Activated CD4-positive, alpha-beta T cell treated with anti-CD3 and anti-CD28 coated beads for 4 hours (primary cell): ENCODE results near the gene TTYH3.
A peak's percentile ranks its signal among the peaks of the same experiment; 100 is the strongest.
"Not testable (repeated sequence)": the region's sequence is repeated elsewhere in the genome, so short reads cannot be mapped to it uniquely, and the experiment has no call there.

ENCODE experiments used
- DNase-seq, 2 donors: peaks; one replicate each; pipeline ENCODE4 v3.0.0-alpha.2; 2020

The TTYH3 gene

DNA sequence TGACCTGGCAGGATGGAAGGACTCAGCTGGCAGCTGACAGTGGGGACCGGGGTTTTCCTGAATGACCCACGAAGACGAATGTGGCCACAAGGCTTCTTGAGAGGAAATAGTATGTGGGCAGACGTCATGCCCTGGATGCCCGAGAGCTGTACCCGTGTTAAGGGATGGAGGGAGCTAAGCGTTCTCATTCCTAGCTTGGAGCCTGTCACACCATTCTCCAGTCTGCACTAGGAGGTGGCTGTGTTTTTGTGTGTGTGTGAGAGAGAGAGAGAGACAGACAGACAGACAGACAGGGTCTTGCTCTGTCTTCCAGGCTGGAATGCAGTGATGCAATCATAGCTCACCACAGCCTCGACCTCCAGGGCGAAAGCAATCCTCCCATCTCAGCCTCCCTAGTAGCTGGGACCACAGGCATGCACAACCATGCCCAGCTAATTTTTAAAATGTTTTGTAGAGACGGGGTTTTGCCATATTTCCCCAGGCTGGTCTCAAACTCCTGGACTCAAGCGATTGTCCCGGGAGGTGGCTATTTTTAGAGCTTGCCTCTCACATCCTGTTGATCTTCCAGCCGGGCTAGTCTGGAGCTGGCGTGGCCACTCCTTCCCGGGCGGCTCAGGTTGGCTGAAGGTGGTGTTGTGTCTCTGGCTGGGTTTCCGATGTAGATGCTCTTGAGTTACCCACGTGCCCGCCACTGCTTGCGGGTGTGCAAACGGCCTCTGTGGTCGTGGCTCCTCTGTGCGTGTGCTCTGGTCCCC lies 58.3 kb downstream of the TTYH3 start:
- no peak for DNase-seq

DNA sequence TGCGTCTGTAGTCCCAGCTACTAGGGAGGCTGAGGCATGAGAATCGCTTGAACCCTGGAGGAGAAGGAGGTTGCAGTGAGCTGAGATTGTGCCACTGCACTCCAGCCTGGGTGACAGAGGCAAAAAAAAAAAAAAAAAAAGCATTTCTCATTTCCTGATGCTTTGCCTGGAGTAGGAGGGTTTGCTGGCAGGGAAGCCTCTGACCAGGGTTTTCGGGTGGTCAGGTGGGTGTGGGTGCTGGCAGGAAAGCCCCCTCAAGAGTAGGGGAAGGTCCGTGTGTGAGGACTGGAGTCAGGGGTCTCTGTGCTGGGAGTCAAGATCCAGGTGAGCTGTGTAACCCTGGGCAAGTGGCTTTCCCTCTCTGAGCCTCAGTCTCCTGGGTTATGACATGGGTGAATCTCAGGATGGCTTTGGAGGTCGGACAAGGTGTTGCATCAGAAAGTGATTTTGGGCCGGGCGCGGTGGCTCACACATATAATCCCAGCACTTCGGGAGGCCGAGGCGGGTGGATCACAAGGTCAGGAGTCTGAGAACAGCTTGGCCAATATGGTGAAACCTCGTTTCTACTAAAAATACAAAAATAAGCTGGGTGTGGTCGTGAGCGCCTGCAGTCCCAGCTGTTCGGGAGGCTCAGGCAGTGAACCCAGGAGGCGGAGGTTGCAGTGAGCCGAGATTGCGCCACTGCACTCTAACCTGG lies 59.4 kb downstream of the TTYH3 start:
- no peak for DNase-seq

DNA sequence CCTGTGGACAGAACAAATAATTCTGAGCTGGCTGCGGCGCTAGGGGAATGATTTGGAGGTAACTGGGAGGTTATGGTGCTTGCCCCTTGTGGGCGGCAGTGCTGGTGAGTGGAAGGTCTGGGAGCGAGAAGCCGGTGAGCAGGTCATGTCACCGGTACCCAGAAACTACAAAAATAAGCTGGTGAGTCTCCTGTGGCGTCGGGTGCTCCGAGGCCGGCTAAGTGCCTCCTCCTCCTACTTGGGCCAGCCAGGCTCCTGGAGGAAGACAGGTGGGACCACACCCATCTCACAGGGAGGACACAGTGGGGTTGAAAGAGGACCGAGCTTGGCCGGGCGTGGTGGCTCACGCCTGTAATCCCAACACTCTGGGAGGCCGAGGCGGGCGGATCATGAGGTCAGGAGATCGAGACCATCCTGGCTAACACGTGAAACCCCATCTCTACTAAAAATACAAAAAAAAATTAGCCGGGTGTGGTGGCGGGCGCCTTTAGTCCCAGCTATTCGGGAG lies 60.2 kb downstream of the TTYH3 start:
- not testable (repeated sequence) for DNase-seq

DNA sequence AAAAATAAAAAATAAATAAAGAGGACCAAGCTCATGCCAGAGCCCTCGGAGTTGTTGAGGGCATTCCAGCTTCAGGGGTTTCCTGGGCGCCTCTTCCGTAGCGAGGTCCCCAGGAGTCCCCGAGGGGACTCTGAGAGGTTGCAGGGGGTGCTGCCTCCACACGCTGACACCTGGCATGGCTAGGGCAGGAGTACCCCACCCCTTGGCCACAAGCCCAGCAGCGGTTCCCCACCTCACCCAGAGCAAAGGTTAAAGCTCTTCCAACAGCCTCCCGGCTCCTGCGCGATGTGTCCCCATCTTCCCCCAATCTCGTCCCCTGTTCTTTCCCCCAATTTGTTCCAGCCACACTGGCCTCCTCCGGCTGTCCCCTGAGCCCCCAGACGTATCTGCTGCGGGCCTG lies 60.8 kb downstream of the TTYH3 start:
- DNase-seq = no peak

DNA sequence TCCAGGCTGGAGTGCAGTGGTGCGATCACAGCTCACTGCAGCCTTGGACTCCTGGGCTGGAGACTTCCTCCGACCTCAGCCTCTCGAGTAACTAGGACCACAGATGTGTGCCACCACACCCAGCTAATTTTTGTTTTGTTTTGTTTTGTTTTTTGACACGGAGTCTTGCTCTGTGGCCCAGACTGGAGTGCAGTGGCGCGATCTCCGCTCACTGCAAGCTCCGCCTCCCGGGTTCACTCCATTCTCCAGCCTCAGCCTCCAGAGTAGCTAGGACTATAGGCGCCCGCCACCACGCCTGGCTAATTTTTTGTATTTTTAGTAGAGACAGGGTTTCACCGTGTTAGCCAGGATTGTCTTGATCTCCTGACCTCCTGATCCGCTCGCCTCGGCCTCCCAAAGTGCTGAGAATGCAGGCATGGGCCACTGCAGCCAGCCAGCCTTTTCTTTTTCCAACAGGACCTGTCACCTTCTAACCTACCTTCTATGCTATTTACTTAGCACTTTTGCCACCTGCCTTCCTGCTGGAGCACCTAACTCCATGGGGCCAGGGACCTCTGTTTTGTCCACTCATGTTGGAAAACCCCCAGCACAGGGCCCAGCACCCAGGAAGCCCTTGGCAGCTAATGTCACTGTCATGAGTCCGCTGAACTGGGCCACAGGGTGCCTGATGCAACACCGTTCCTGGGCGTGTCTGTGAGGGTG lies 61.8 kb downstream of the TTYH3 start:
- not testable (repeated sequence) for DNase-seq

DNA sequence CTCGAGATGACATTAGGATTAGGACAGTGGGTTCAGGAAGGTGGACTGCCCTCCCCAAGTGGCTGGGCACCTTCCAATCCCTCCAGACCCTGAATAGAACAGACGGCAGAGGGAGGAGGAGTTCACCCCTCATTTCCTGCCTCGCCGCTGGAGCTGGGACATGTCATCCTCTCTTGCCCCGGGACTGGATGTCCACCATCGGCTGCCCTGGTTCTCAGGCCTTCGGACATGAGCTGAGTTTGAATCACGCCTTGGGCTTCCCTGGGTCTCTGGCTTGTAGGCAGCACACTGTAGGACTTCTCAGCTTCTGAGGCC lies 62.3 kb downstream of the TTYH3 start:
- DNase-seq = not testable (repeated sequence)

DNA sequence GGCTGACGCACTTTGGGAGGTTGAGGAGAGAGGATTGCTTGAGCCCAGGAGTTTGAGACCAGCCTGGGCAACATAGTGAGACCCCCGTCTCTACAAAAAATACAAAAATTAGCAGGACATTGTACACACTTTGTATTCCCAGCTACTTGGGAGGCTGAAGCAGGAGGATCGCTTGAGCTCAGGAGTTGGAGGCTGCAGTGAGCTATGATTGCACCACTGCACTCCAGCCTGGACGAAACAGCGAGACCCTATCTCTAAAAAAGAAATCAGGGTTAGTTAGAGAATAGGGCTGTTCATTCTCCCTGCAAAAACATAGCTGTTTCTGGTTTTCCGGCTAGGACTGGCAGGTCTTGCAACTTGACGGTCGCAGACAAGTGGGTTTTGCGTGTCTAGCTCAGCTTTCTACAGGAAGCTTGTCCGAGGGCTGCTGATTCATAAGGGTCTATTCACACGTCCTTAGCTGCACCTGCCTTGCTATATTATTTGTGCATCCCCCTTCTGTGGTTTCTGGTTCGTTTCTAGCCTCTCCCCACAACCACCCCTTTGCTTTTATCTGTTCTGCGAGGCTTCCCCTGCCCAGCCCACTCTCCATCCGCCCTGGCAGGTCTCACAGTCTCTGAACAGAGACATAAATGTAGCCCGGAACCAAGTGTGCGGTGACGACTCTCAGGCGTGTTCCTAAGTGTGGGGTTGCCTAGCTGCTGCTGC lies 66.9 kb downstream of the TTYH3 start:
- DNase-seq = peak; percentile 34 to 47

DNA sequence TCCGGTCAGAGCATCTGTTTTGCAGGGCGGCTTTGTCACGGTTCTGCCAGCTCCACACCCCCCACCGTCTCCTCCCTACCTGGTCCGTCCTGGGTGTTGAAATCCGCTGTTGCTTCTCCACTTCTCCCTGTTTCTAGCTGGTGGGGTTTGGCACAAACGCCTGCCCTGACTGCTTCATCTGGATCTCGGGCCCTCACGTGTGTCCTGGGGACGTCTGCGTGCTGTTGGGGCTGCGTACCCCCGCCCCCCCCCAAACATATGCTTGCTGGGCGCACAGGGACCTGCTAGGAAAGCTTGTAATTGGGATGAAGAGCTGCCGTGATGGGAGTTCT lies 67.5 kb downstream of the TTYH3 start:
- no peak for DNase-seq

DNA sequence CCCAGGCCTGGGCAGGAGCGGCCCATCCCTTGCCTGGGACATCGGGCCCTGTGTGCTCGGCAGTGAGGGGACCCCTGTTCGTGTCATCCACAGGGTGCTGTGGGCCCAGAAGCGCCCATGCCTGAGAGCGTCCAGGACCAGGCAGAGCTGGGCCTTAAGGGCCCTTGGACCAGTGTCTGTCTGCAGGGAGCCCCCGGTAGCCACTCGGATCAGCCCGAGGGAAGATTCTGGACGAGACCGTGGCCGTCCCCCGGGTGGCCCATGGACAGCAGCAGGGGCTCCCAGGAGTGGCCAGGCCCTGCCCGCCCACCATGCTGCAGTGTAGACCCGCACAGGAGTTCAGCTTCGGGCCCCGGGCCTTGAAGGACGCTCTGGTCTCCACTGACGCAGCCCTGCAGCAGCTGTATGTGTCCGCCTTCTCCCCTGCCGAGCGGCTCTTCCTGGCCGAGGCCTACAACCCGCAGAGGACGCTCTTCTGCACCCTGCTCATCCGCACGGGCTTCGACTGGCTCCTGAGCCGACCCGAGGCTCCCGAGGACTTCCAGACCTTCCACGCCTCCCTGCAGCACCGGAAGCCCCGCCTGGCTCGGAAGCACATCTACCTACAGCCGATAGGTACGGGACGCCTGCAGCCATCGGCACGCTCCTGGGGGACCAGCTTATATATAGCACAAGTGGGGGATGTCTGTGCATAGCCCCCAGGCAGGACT lies 68.5 kb downstream of the TTYH3 start:
- DNase-seq = no peak

DNA sequence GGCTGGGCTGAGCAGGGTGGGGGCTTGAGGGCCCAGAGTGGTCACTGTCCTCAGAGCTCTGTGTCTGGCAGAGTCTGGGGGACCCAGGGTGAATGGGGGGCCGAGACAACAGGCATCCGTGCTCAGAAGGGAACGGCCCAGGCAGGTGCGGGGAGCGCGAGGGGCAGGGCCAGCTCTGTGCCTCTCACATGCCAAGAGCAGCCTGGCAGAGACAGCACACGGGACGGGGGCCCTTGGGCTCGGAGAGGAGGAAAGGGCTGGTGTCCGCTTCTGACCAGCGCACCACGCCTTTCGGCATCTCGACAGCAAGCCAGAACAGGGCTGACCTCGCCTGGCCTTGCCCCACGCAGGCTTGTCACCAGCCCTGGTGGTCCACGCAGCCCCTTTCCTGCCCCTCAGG lies 69.6 kb downstream of the TTYH3 start:
- DNase-seq = no peak

DNA sequence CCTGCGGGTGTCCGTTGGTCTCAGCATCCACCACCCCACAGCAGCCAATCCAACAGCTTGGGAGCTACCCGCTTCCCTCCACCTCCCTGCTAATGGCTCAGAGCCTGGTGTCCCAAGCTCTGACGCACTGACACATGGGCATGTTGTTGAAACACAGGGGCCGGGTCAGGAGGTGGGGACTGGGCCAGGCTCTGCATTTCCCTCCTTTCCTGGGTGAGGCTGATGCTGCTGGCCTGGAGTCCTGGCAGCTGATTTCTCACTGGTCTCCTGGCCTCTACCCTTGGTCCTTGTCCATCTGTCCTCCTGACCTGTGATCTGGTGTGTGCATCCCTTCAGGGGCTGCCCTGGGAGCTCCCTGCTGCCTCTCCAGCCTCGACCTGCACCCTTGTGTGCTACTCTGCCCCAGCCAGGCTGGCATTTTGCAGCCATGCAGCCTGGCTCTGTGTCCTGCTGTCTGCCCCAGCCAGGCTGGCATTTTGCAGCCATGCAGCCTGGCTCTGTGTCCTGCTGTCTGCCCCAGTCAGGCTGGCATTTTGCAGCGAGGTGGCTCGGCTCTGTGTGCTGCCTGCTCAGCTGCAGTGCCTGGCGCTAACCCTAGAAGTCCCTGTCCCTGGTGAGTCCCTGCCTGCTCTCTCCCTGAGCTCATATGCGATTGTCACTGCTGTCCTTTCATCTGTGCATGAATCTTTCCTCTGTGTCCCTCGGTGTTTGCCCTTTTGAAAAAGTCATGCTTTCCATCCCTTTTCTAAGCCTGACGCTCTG lies 70.2 kb downstream of the TTYH3 start:
- DNase-seq = no peak

DNA sequence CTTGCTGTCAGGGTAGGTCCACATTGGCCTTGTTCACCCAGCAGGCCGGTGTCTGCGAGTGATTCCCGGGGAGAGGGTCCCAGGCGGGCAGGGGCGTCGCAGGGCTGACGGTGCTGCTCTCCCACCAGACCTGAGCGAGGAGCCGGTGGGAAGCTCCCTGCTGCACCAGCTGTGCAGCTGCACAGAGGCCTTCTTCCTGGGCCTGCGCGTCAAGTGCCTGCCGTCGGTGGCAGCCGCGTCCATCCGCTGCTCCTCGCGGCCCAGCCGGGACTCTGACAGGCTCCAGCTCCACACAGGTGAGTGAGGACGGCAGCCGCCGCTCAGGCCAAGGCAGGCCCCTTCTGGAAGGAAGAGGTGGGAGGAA lies 70.8 kb downstream of the TTYH3 start:
- DNase-seq = no peak

DNA sequence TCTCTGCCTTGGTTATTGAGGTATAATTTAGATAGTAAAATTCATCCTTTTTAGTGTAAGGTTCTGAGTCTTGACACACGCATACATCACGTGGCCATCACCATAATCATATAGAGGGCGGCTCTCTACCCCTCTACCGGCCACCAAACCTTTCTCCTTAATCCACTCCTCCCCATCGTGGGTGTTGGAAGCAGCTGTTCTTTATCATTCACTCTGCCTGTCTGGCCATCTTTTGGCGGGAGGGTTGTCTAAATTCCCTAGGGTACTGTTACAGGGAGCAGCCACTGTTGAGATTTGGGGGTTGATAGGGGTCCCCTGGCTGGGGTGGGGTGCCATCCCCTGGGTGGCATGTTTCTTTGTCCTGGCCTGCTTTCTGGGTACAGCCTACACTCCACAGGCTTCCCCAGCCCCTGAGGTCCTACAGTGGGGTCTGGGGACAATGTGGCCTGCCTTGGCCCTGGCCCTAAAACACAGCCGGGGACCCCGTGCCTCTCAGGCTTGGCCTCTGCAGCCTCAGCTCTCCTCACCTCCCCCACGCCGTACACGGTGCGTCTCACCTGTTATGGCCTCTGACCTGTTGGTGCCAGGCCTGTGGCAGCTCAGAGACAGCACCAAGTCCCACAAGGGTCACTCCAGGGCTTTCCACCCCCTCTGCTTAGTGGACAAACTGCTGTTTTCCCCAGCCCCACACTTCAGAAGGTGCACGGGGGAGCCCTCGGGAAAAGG lies 73.7 kb downstream of the TTYH3 start:
- no peak for DNase-seq

DNA sequence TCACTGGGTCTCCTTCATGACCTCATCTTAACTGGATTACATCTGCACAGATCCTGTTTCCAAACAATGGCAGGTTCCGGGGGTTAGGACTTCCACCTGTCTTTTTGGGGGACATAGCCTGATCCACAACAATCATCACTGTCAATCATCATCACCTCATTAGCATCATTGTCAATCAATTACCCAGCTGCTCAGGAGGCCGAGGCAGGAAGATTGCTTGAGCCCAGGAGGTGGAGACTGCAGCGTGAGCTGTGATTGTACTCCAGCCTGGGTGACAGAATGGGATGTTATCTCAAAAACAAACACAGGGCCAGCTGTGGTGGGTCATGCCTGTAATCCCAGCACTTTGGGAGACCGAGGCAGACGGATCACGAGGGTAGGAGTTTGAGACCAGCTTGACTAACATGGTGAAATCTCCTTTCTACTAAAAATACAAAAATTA lies 74.9 kb downstream of the TTYH3 start:
- no peak for DNase-seq

DNA sequence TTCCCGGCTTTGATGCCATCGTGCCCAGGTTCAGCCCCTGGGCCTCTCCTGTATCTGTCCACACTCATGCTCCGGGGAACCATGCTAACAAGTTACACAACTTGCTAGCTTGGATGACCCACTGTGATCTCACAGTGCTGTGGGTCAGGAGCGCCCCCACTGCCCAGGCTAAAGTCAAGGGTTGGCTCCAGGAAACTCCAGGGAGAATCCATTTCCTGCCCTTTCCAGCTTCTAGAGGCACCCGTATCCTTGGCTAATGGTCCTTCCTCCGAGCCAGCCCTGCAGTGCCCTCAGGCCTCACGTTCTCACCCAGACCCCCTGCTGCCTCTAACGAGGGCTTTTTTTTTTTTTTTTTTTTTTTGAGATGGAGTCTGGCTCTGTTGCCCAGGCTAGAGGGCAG lies 75.7 kb downstream of the TTYH3 start:
- no peak for DNase-seq

DNA sequence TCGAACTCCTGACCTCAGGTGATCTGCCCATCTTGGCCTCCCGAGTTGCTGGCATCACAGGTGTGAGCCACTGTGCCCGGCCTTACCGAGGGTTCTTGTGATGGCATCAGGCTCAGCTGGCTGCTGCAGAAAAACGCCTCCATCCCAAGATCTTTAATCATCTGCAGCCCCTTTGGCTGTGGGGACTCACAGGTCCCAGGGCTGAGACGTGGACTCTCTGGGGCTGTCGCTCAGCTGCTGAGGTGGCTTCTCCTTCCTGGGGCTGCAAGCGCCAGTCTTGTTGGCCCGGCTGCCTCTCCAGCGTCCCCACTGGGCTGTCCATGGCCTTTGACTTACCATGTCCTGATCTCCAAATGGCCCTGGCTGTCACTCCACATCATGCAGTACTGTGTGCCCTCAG lies 76.3 kb downstream of the TTYH3 start:
- no peak for DNase-seq

DNA sequence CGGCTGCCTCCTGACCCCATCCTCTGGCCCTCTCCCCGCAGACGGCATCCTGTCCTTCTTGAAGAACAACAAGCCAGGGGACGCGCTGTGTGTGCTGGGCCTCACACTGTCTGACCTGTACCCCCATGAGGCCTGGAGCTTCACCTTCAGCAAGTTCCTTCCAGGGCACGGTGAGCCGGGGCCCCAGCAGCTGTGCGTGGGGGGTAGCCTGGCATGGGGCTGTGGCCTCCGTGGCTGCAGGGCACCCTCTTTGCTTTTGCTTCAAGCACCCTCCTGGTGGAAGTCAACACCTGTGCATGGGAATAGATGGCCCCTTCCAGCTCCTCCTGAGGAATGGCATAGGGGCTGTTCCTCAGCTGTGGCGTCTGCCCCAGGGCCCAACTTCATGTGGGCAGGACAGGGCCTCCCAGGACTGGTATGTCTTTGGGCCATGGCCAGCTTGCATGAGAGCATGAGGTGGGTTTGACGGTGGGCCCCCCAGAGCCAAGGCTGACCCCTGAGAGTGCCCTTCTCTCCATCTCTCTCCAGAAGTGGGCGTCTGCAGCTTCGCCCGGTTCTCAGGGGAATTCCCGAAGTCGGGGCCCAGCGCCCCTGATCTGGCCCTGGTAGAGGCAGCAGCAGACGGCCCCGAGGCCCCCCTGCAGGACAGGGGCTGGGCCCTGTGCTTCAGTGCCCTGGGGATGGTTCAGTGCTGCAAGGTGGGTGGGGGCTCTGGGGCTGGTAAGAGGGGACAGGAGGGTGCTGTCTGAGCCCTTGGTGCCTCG lies 76.9 kb downstream of the TTYH3 start:
- no peak for DNase-seq

DNA sequence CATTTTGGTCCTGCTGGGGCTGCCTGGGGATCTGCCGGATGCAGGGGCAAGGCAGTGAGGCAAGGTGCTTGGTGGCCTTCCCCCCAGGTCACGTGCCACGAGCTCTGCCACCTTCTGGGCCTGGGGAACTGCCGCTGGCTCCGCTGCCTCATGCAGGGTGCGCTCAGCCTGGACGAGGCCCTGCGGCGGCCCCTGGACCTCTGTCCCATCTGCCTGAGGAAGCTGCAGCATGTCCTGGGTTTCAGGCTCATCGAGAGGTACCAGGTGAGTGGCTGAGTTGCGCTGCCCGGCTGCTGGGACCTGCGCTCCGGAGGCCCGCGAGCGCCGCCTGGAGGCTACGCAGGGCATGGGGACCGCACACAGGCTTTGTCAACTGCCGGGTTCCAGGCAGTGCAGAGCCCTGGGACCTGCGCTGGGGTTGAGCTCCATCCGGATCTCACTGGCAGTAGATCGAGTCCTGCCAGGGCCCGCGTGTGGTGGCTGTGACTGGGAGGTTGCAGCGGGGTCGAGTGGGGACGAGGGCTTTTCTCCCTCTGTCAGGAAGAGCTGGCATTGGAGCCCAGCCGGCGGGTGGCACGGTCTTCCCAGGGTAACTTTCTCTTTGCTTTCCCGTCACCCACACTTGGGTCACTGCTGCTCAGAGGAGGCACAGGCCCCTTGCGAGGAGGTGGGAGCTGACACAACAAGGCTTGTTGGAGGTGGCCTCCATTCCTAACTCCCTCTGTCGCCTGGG lies 77.9 kb downstream of the TTYH3 start:
- peak; percentile 72 for DNase-seq

DNA sequence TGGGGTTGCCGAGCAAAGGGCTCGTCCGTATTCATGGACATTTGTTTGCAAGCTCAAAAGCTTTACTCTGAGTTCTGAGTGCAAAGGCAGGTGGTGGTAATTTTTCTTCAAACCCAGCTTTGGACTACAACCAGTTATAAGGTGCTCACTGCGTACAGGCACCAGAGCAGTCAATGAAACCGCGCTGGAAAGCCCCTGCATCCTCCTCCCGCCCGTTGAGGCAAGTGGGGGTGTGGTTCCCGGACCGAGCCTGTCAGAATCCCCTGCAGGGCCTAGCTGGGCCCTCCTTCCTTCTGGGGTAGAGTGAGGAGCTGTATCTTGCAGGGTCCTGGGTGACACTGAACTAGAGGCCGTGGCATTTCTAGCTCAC lies 78.5 kb downstream of the TTYH3 start:
- peak; percentile 45 to 54 for DNase-seq
